IMR-90 (cell line): ENCODE data around the gene NCAPD3. TPM values are rescaled to one million over a fixed set of nuclear protein-coding genes. Genes with fewer than 3 reads are reported as not detected.
A peak's percentile ranks its signal among the peaks of the same experiment; 100 is the strongest.

ENCODE experiments used
- ATAC-seq: fragments of 200-7000 bp; cut with Tn5 transposase; 2 replicates; pipeline ENCODE4 v1.9.1; 2020; ENCODE audit warnings: low read depth, mild to moderate bottlenecking, moderate library complexity
- BruUV-seq: library from RNA; stranded (reverse); fragments of 400-500 nt; replicated peaks from 2 replicates; lab custom pipeline; 2021; lab: Mats Ljungman, UMichigan
- CTCF ChIA-PET: fragments of 300-600 bp; formaldehyde crosslinking; extraction: SDS; loops from one replicate; lab custom pipeline; 2021; ENCODE audit warnings: antibody characterized with exemption; lab: Yijun Ruan, JAX
- POLR2A ChIA-PET: fragments of 300-600 bp; sonication (Branson Sonifier 250); formaldehyde crosslinking; loops from one replicate; lab custom pipeline; 2022; ENCODE audit warnings: antibody characterized with exemption; ENCODE audit not compliant: unreplicated experiment; lab: Charles Lee
- DNase-seq: peaks from one replicate; pipeline ENCODE4 v3.0.0; 2013
- H2AFZ ChIP-seq: replicated peaks from 2 replicates; pipeline ENCODE3; 2013; ENCODE audit warnings: low read length, mild to moderate bottlenecking; ENCODE audit not compliant: poor library complexity
- H2AK5ac ChIP-seq: 2 replicates; pipeline ENCODE4 v1.6.1; 2013; ENCODE audit warnings: low read depth, low read length, inconsistent platforms
- H2AK9ac ChIP-seq: replicated peaks from 2 replicates; pipeline ENCODE3; 2013; ENCODE audit warnings: mild to moderate bottlenecking, low read depth, low read length, moderate library complexity; ENCODE audit not compliant: poor library complexity
- H2BK120ac ChIP-seq: 2 replicates; pipeline ENCODE4 v1.6.1; 2013; ENCODE audit warnings: low read depth, low read length, inconsistent platforms
- H2BK15ac ChIP-seq: 3 replicates; pipeline ENCODE4 v1.6.1; 2013; ENCODE audit warnings: low read depth, low read length, inconsistent platforms
- H2BK20ac ChIP-seq: 2 replicates; pipeline ENCODE4 v1.6.1; 2013; ENCODE audit warnings: low read depth, mild to moderate bottlenecking, inconsistent platforms, low read length, moderate library complexity
- H2BK5ac ChIP-seq: 2 replicates; pipeline ENCODE4 v1.6.1; 2013; ENCODE audit warnings: mild to moderate bottlenecking, low read depth, low read length, inconsistent platforms; ENCODE audit not compliant: poor library complexity, severe bottlenecking
- H3K14ac ChIP-seq: replicated peaks from 2 replicates; pipeline ENCODE4 v1.6.1; 2013; ENCODE audit warnings: low read depth, low read length, inconsistent platforms
- H3K18ac ChIP-seq: 2 replicates; pipeline ENCODE4 v1.6.1; 2013; ENCODE audit warnings: low read depth, low read length, control low read depth
- H3K23ac ChIP-seq: 2 replicates; pipeline ENCODE4 v1.6.1; 2013; ENCODE audit warnings: low read depth, low read length, inconsistent platforms
- H3K27ac ChIP-seq: 2 replicates; pipeline ENCODE4 v1.5.1; 2013; ENCODE audit warnings: mild to moderate bottlenecking, control low read depth, low read length; ENCODE audit not compliant: insufficient read depth
- H3K27me3 ChIP-seq: 2 replicates; pipeline ENCODE4 v1.6.1; 2013; ENCODE audit warnings: low read length; ENCODE audit not compliant: control insufficient read depth, insufficient read depth
- H3K36me3 ChIP-seq: 2 replicates; pipeline ENCODE4 v1.6.1; 2013; ENCODE audit warnings: low read length, mixed read lengths; ENCODE audit not compliant: control insufficient read depth, insufficient read depth
- H3K4ac ChIP-seq: 2 replicates; pipeline ENCODE4 v1.6.1; 2013; ENCODE audit warnings: low read depth, low read length, inconsistent platforms
- H3K4me1 ChIP-seq: 2 replicates; pipeline ENCODE4 v1.6.1; 2013; ENCODE audit warnings: low read length, mixed read lengths; ENCODE audit not compliant: control insufficient read depth, insufficient read depth
- H3K4me2 ChIP-seq: 2 replicates; pipeline ENCODE4 v1.6.1; 2013; ENCODE audit warnings: low read depth, mild to moderate bottlenecking, control low read depth, low read length, moderate library complexity
- H3K4me3 ChIP-seq: 2 replicates; pipeline ENCODE4 v1.5.1; 2013; ENCODE audit warnings: low read depth, mild to moderate bottlenecking, control low read depth, low read length, moderate library complexity; ENCODE audit not compliant: insufficient read depth
- H3K56ac ChIP-seq: 2 replicates; pipeline ENCODE4 v1.6.1; 2013; ENCODE audit warnings: low read length, inconsistent platforms; ENCODE audit not compliant: insufficient read depth; ENCODE audit errors: extremely low read depth
- H3K79me1 ChIP-seq, 2 experiments: 2 replicates each; pipeline ENCODE4 v1.6.1; 2013; ENCODE audit warnings: low read length in 2 of 2, inconsistent platforms in 1 of 2, low read depth in 1 of 2
- H3K9ac ChIP-seq: 2 replicates; pipeline ENCODE4 v1.6.1; 2013; ENCODE audit warnings: low read depth, low read length, control low read depth
- H3K9me1 ChIP-seq: 2 replicates; pipeline ENCODE4 v1.6.1; 2013; ENCODE audit warnings: low read length, inconsistent platforms; ENCODE audit not compliant: insufficient read depth
- H3K9me3 ChIP-seq: 2 replicates; pipeline ENCODE4 v1.6.1; 2013; ENCODE audit warnings: low read length; ENCODE audit not compliant: control insufficient read depth, insufficient read depth
- H4K20me1 ChIP-seq: 2 replicates; pipeline ENCODE4 v1.6.1; 2013; ENCODE audit warnings: low read length, inconsistent platforms; ENCODE audit not compliant: insufficient read depth
- H4K5ac ChIP-seq: 2 replicates; pipeline ENCODE4 v1.6.1; 2013; ENCODE audit warnings: mild to moderate bottlenecking, low read depth, low read length, control low read depth
- H4K8ac ChIP-seq, 2 experiments: 2 replicates each; pipeline ENCODE4 v1.6.1; 2013; ENCODE audit warnings: low read depth in 2 of 2, low read length in 2 of 2, control low read depth in 1 of 2, inconsistent platforms in 1 of 2
- H4K91ac ChIP-seq: 2 replicates; pipeline ENCODE4 v1.6.1; 2013; ENCODE audit warnings: low read depth, low read length, inconsistent platforms; ENCODE audit not compliant: insufficient read depth
- CEBPB ChIP-seq: IDR thresholded peaks from 2 replicates; pipeline ENCODE4 v1.6.1; 2012; ENCODE audit warnings: low read depth, low read length, improper control_type of control experiment
- CHD1 ChIP-seq: IDR thresholded peaks from 2 replicates; pipeline ENCODE4 v1.6.1; 2012; ENCODE audit warnings: low read depth, low read length, improper control_type of control experiment
- ELK1 ChIP-seq: fragments of 150-350 bp; IDR thresholded peaks from 2 replicates; pipeline ENCODE4 v1.6.1; 2016; ENCODE audit warnings: low read depth, mild to moderate bottlenecking, low read length, moderate library complexity, borderline replicate concordance
- FOS ChIP-seq: fragments of 150-350 bp; IDR thresholded peaks from 2 replicates; pipeline ENCODE4 v1.6.1; 2016; ENCODE audit warnings: low read depth, low read length
- MAFK ChIP-seq: IDR thresholded peaks from 2 replicates; pipeline ENCODE4 v1.6.1; 2012; ENCODE audit warnings: low read depth, low read length, improper control_type of control experiment
- MAZ ChIP-seq: IDR thresholded peaks from 2 replicates; pipeline ENCODE4 v1.6.1; 2012; ENCODE audit warnings: low read depth, mild to moderate bottlenecking, low read length, improper control_type of control experiment, moderate library complexity, borderline replicate concordance
- MXI1 ChIP-seq: IDR thresholded peaks from 2 replicates; pipeline ENCODE4 v1.6.1; 2012; ENCODE audit warnings: low read depth, mild to moderate bottlenecking, low read length, moderate library complexity, borderline replicate concordance
- NFE2L2 ChIP-seq: fragments of 150-350 bp; IDR thresholded peaks from 2 replicates; pipeline ENCODE4 v1.6.1; 2016; ENCODE audit warnings: low read depth, mild to moderate bottlenecking, low read length
- POLR2A ChIP-seq: IDR thresholded peaks from 2 replicates; pipeline ENCODE4 v1.6.1; 2012; ENCODE audit warnings: mild to moderate bottlenecking, low read depth, low read length
- RAD21 ChIP-seq: IDR thresholded peaks from 2 replicates; pipeline ENCODE4 v1.6.1; 2012; ENCODE audit warnings: low read length, improper control_type of control experiment
- RCOR1 ChIP-seq: IDR thresholded peaks from 2 replicates; pipeline ENCODE4 v1.6.1; 2012; ENCODE audit warnings: mild to moderate bottlenecking, low read length, improper control_type of control experiment; ENCODE audit not compliant: insufficient replicate concordance
- RFX5 ChIP-seq: IDR thresholded peaks from 2 replicates; pipeline ENCODE4 v1.8.0; 2012; ENCODE audit warnings: low read depth, mild to moderate bottlenecking, low read length, moderate library complexity
- SMC3 ChIP-seq: fragments of 150-350 bp; IDR thresholded peaks from 2 replicates; pipeline ENCODE4 v1.6.1; 2016; ENCODE audit warnings: low read depth, mild to moderate bottlenecking, antibody characterized with exemption, low read length, moderate library complexity
- USF2 ChIP-seq: fragments of 150-350 bp; IDR thresholded peaks from 2 replicates; pipeline ENCODE4 v1.6.1; 2017; ENCODE audit warnings: mild to moderate bottlenecking, antibody characterized with exemption, low read length, low read depth
- WGBS, 2 experiments: methylation state at CpG; one replicate each; pipeline versions ENCODE4 v1.1.5 to v1.1.7; 2013; ENCODE audit warnings: missing lambda C conversion rate in 2 of 2; ENCODE audit not compliant: insufficient read length in 1 of 2; ENCODE audit errors: extremely low coverage in 2 of 2; 5-methylcytosine and 5-hydroxymethylcytosine counted together
- dilution Hi-C: fragments of 300-500 bp; cut with HindIII; formaldehyde crosslinking; loops from one replicate; pipeline ENCODE4 v1.14.3; 2018; ENCODE audit warnings: low sequenced_read_pairs; ENCODE audit not compliant: unreplicated experiment
- in situ Hi-C: fragments of 300-500 bp; cut with MboI; formaldehyde crosslinking; loops from 3 replicates; pipeline ENCODE4 v1.14.3; 2019; ENCODE audit warnings: low sequenced_read_pairs, inconsistent platforms, mixed read lengths
- intact Hi-C: fragments of 100-400 bp; cut with micrococcal nuclease; formaldehyde crosslinking; loops from 2 replicates; pipeline ENCODE4 v1.10.0; 2022
- polyA plus RNA-seq, 3 experiments: library from polyadenylated mRNA; depleted of rRNA; stranded (reverse); fragments of >200 nt; gene quantifications; 2 replicates each; pipeline ENCODE4 v1.2.3, GENCODE V29; 2012; ENCODE audit warnings: low replicate concordance in 1 of 3
- total RNA-seq: library from RNA; depleted of rRNA; stranded (reverse); fragments of >200 nt; gene quantifications from 2 replicates; pipeline ENCODE4 v1.2.3, GENCODE V29; 2012
- TF ChIP-seq, protein P1 (sequence below): conservative IDR thresholded peaks from 2 replicates; pipeline ENCODE4 v1.5.1; 2012; ENCODE audit warnings: mild to moderate bottlenecking, low read depth, low read length, improper control_type of control experiment

Gene NCAPD3
- total and polyA plus RNA-seq, 2 of the 4 experiments (the other 2 are of a cell fraction), result 18.0 to 19.2 TPM

DNA sequence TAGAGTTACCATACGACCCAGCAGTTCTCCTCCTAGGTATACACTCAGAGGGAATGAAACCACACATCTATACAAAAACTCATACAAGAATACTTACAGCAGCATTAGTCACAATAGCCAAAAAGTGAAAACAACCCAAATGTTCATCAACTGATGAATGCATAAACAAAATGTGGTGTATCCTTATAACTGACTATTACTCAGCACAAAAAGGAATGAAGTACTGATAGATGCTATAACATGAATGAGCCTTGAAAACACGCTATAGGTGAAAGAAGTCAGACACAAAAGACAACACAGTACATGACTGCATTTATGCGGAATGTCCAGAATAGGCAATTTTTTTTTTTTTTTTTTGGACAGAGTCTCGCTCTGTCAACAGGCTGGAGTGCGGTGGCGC is 23.1 kb downstream of the NCAPD3 start:
- Histone ChIP-seq H3K56ac (no peak overlapping the region), H2AFZ (no peak overlapping the region), H3K27me3 (no peaks in the 10 kb centered on the region), H3K14ac (no peak overlapping the region), H3K36me3 (peaks cover 9% of the 10 kb centered on the region), H3K4me3 (no peak overlapping the region), H4K8ac (no peak overlapping the region), H3K27ac (no peak overlapping the region), H3K4me2 (no peak overlapping the region), H3K23ac (no peak overlapping the region), H3K4me1 (no peaks in the 10 kb centered on the region), H4K91ac (no peak overlapping the region), H2AK5ac (no peak overlapping the region), H2BK15ac (no peak overlapping the region), H3K4ac (no peak overlapping the region), H2BK5ac (no peak overlapping the region), H3K9me3 (no peaks in the 10 kb centered on the region), H2AK9ac (no peak overlapping the region), H2BK20ac (no peak overlapping the region), H2BK120ac (no peak overlapping the region), H3K79me1 (peaks cover 3% of the 10 kb centered on the region in 2 experiments; a peak in 2 of 4 replicates), H4K5ac (no peak overlapping the region), H3K9ac (no peak overlapping the region), H3K18ac (no peak overlapping the region), H4K20me1 (no peaks in the 10 kb centered on the region), H3K9me1 (0 out of 2 replicates have a peak, but pooled peaks cover 3% of the 10 kb centered on the region)
- dilution Hi-C loops (no loop called here), in situ Hi-C loops (no loop called here), intact Hi-C loops (no loop called here)
- ChIA-PET POLR2A (no interaction called here), CTCF (no interaction called here)
- no CpG with 5 or more reads among the region's 6 CpGs for WGBS, 2 experiments
- no TSS peak for BruUV-seq
- DNase-seq, result peak; percentile 59
- TF ChIP-seq MAFK (no peak), MXI1 (no peak), FOS (no peak), NFE2L2 (no peak), ELK1 (no peak), USF2 (no peak), SMC3 (no peak), CEBPB (no peak; the same call in 1 of the 2 replicates), RAD21 (no peak), RCOR1 (no peak), MAZ (no peak), RFX5 (no peak), POLR2A (no peak), CHD1 (no peak)
- TF ChIP-seq, protein P1, sequence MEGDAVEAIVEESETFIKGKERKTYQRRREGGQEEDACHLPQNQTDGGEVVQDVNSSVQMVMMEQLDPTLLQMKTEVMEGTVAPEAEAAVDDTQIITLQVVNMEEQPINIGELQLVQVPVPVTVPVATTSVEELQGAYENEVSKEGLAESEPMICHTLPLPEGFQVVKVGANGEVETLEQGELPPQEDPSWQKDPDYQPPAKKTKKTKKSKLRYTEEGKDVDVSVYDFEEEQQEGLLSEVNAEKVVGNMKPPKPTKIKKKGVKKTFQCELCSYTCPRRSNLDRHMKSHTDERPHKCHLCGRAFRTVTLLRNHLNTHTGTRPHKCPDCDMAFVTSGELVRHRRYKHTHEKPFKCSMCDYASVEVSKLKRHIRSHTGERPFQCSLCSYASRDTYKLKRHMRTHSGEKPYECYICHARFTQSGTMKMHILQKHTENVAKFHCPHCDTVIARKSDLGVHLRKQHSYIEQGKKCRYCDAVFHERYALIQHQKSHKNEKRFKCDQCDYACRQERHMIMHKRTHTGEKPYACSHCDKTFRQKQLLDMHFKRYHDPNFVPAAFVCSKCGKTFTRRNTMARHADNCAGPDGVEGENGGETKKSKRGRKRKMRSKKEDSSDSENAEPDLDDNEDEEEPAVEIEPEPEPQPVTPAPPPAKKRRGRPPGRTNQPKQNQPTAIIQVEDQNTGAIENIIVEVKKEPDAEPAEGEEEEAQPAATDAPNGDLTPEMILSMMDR, result no peak
- ATAC-seq, result peak; percentile 74
